Fibroblast of the aortic adventitia (primary cell): ENCODE results near the gene NUP214. TPM values are rescaled to one million over a fixed set of nuclear protein-coding genes. Genes with fewer than 3 reads are reported as not detected.
"Not testable (repeated sequence)": the region's sequence is repeated elsewhere in the genome, so short reads cannot be mapped to it uniquely, and the experiment has no call there.

ENCODE experiments used
- DNase-seq: peaks from one replicate; pipeline ENCODE4 v3.0.0-alpha.2; 2010; ENCODE audit warnings: low read depth
- H3K4me3 ChIP-seq: 2 replicates; pipeline ENCODE4 v1.5.1; 2011; ENCODE audit warnings: low read depth, mild to moderate bottlenecking, control low read depth, low read length, moderate library complexity
- CTCF ChIP-seq: IDR thresholded peaks from 2 replicates; pipeline ENCODE4 v1.5.1; 2011; ENCODE audit warnings: mild to moderate bottlenecking, low read length, control low read depth, inconsistent platforms; ENCODE audit not compliant: insufficient read depth
- total RNA-seq: library from RNA; depleted of rRNA; stranded (reverse); fragments of >200 nt; gene quantifications from 2 replicates; pipeline ENCODE4 v1.2.3, GENCODE V29; 2012; ENCODE audit warnings: low replicate concordance

Gene NUP214
- total RNA-seq, 1 donor: 20.2 TPM

GRCh38 chr9:131111186-131111853, 14.1 kb upstream of the NUP214 start:
- no peak for TF ChIP-seq CTCF
- DNase-seq: no peak
- no peak overlapping the region for H3K4me3 ChIP-seq

- H3K4me3 ChIP-seq: no peak overlapping the region
- DNase-seq: no peak
- TF ChIP-seq CTCF: no peak
Observed at GRCh38 chr9:131111854-131112311, 13.5 kb upstream of the NUP214 start.

- no peak overlapping the region for H3K4me3 ChIP-seq
- no peak for DNase-seq
- TF ChIP-seq CTCF: no peak
Observed at GRCh38 chr9:131112374-131113154, 12.8 kb upstream of the NUP214 start.

- no peak for TF ChIP-seq CTCF
- H3K4me3 ChIP-seq: no peak overlapping the region
- DNase-seq: no peak
Observed at GRCh38 chr9:131113655-131114054, 11.7 kb upstream of the NUP214 start.

GRCh38 chr9:131114084-131114535, 11.3 kb upstream of the NUP214 start:
- no peak overlapping the region for H3K4me3 ChIP-seq
- no peak for TF ChIP-seq CTCF
- DNase-seq: no peak

- not testable (repeated sequence) for H3K4me3 ChIP-seq, DNase-seq
Observed at GRCh38 chr9:131115360-131115742, 10.0 kb upstream of the NUP214 start.

GRCh38 chr9:131116281-131117120, 8.9 kb upstream of the NUP214 start:
- H3K4me3 ChIP-seq: no peak overlapping the region
- TF ChIP-seq CTCF: no peak
- DNase-seq: no peak
